MCF 10A (cell line): Measurements from ENCODE around the gene CYB561D2. TPM values are rescaled to one million over a fixed set of nuclear protein-coding genes. Genes with fewer than 3 reads are reported as not detected.

Experiments
- BruUV-seq: library from RNA; stranded (reverse); fragments of 400-500 nt; replicated peaks from 2 replicates; lab custom pipeline; 2021; lab: Mats Ljungman, UMichigan
- CTCF ChIA-PET: fragments of 300-600 bp; sonication (Branson Sonifier 250); formaldehyde crosslinking; extraction: SDS; loops from one replicate; lab custom pipeline; 2021; ENCODE audit warnings: antibody characterized with exemption, inconsistent platforms; lab: Yijun Ruan, JAX
- POLR2A ChIA-PET: fragments of 300-600, 350-650 bp; sonication (Branson Sonifier 250); formaldehyde crosslinking; extraction: SDS; loops from one replicate; lab custom pipeline; 2020; ENCODE audit warnings: antibody characterized with exemption, inconsistent platforms; lab: Yijun Ruan, JAX
- DNase-seq: peaks from one replicate; pipeline ENCODE4 v3.0.0-alpha.2; 2018; ENCODE audit not compliant: unreplicated experiment
- H3K27ac Mint-ChIP-seq: one replicate; pipeline ENCODE4 v1.8.0; 2022; ENCODE audit warnings: mild to moderate bottlenecking, low read depth, mixed read lengths; ENCODE audit not compliant: unreplicated experiment
- H3K27me3 Mint-ChIP-seq: one replicate; pipeline ENCODE4 v1.8.0; 2022; ENCODE audit warnings: mixed read lengths; ENCODE audit not compliant: insufficient read depth, unreplicated experiment
- H3K36me3 Mint-ChIP-seq: one replicate; pipeline ENCODE4 v1.8.0; 2022; ENCODE audit warnings: mild to moderate bottlenecking, moderate library complexity, mixed read lengths; ENCODE audit not compliant: insufficient read depth, unreplicated experiment
- H3K4me1 Mint-ChIP-seq: one replicate; pipeline ENCODE4 v1.8.0; 2022; ENCODE audit warnings: mixed read lengths; ENCODE audit not compliant: insufficient read depth, unreplicated experiment
- H3K4me3 Mint-ChIP-seq: one replicate; pipeline ENCODE4 v1.8.0; 2022; ENCODE audit warnings: mild to moderate bottlenecking, moderate library complexity, mixed read lengths; ENCODE audit not compliant: unreplicated experiment
- H3K9me3 Mint-ChIP-seq: one replicate; pipeline ENCODE4 v1.8.0; 2022; ENCODE audit warnings: mixed read lengths; ENCODE audit not compliant: unreplicated experiment
- CTCF ChIP-seq: fragments of 200-600 bp; IDR thresholded peaks from one replicate; pipeline ENCODE4 v1.8.0; 2022; ENCODE audit warnings: antibody characterized with exemption, mild to moderate bottlenecking; ENCODE audit not compliant: unreplicated experiment
- intact Hi-C: fragments of 100-400 bp; cut with micrococcal nuclease; formaldehyde crosslinking; loops from 2 replicates; pipeline ENCODE4 v1.14.1; 2022
- total RNA-seq: library from RNA; stranded (reverse); gene quantifications from 2 replicates; pipeline ENCODE4 v1.2.3, GENCODE V29; 2022

Gene CYB561D2
- total RNA-seq, 1 experiment from 2014 or later = 24.1 TPM

GRCh38 chr3:50371133-50371685 lies 20.5 kb downstream of the CYB561D2 start:
- CTCF ChIA-PET = interaction anchor here (0.5 to 2.9 kb wide), 10 partner anchors 22 to 1098 kb away, joined by 3 to 15 read pairs (median 3); no protein-coding TSS in a partner anchor
- peaks cover 33% of the 10 kb centered on the region for H3K27me3 Mint-ChIP-seq
- no peak overlapping the region for H3K27ac Mint-ChIP-seq

GRCh38 chr3:50372349-50372748 lies 21.7 kb downstream of the CYB561D2 start:
- CTCF ChIA-PET = no interaction called here

More at GRCh38 chr3:50371133-50371685, 20.5 kb downstream of the CYB561D2 start:
- no peaks in the 10 kb centered on the region for H3K36me3 Mint-ChIP-seq
- POLR2A ChIA-PET = interaction anchor here (0.6 to 0.9 kb wide), 2 partner anchors 103 to 179 kb away, joined by 3 to 4 read pairs; no protein-coding TSS in a partner anchor
- no peaks in the 10 kb centered on the region for H3K9me3 Mint-ChIP-seq
- no peak overlapping the region for H3K4me3 Mint-ChIP-seq
- TF ChIP-seq CTCF = no peak
- no TSS peak for BruUV-seq
- intact Hi-C loops = no loop called here
- H3K4me1 Mint-ChIP-seq = peaks cover 6% of the 10 kb centered on the region
- DNase-seq = no peak

GRCh38 chr3:50373146-50374051 lies 22.7 kb downstream of the CYB561D2 start:
- Mint-ChIP-seq H3K27me3 (peaks cover 33% of the 10 kb centered on the region), H3K27ac (no peak overlapping the region), H3K4me3 (no peak overlapping the region), H3K9me3 (no peaks in the 10 kb centered on the region), H3K4me1 (peaks cover 6% of the 10 kb centered on the region), H3K36me3 (no peaks in the 10 kb centered on the region)
- no TSS peak for BruUV-seq
- no peak for DNase-seq
- POLR2A ChIA-PET = no interaction called here
- intact Hi-C loops = no loop called here
- CTCF ChIA-PET = no interaction called here
- TF ChIP-seq CTCF = no peak

More at GRCh38 chr3:50372349-50372748, 21.7 kb downstream of the CYB561D2 start:
- no peak for TF ChIP-seq CTCF
- no peak overlapping the region for H3K27ac Mint-ChIP-seq
- BruUV-seq = no TSS peak
- H3K4me1 Mint-ChIP-seq = peaks cover 6% of the 10 kb centered on the region
- H3K36me3 Mint-ChIP-seq = no peaks in the 10 kb centered on the region
- POLR2A ChIA-PET = no interaction called here
- peaks cover 33% of the 10 kb centered on the region for H3K27me3 Mint-ChIP-seq
- no peaks in the 10 kb centered on the region for H3K9me3 Mint-ChIP-seq
- intact Hi-C loops = no loop called here
- no peak overlapping the region for H3K4me3 Mint-ChIP-seq
- no peak for DNase-seq
